GM18907 (cell line): ENCODE measurements around the gene ARHGAP21.

Experiments
- ATAC-seq: cut with Tn5 transposase; IDR thresholded peaks from one replicate; pipeline ENCODE4 v1.9.1; 2021; ENCODE audit warnings: mild to moderate bottlenecking, moderate library complexity; ENCODE audit not compliant: unreplicated experiment

The ARHGAP21 gene

DNA sequence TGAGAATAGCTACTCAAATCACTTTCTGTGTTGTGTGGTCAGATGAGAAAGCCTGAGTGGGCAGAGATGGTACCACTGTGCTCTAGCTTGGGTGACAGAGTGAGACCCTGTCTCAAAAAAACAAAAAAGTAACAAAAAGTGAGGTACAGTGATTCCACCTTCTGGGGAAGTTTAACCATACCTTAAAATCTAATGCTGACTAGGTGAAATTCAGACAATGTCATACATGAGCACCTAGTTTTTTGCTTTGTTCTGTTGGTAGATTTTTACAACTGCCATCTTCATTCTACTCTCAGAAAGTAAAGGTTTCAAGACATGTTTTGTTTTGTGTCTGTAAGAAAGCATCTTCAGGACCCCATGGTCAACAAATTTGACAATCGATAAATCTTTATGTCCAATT is 144.2 kb downstream of the ARHGAP21 start:
- no peak for ATAC-seq

- no peak for ATAC-seq
Observed at GRCh38 chr10:24575481-24576002, 148.1 kb downstream of the ARHGAP21 start.

DNA sequence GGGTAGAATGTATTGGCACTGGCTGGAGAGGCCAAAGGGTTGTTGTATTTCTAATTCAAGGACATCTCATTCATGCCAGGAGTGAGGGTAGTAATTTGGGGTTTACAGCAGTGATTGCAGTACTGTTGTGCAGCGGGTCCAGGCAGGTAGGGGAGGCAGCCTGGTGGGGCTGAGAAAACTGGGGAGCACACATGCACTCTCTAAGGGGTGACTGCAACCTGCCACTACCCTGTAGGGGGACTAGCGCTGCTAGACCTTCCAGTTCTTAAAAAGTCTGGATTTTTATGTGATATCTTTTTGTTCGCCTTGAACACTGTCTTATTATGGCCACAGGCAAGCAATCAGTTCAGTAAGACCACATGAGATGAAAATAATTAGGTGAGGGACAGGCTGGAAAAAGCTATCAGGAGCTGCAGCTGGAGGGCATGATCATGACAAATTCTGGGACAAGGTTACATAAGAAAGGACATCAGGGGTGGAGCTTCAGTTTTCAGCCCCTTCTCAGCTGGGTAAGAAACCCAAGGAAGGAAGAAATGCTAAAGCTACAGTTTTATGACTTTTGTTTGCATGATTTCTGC is 149.0 kb downstream of the ARHGAP21 start:
- ATAC-seq, result no peak

GRCh38 chr10:24574161-24574560 is 149.5 kb downstream of the ARHGAP21 start:
- no peak for ATAC-seq

DNA sequence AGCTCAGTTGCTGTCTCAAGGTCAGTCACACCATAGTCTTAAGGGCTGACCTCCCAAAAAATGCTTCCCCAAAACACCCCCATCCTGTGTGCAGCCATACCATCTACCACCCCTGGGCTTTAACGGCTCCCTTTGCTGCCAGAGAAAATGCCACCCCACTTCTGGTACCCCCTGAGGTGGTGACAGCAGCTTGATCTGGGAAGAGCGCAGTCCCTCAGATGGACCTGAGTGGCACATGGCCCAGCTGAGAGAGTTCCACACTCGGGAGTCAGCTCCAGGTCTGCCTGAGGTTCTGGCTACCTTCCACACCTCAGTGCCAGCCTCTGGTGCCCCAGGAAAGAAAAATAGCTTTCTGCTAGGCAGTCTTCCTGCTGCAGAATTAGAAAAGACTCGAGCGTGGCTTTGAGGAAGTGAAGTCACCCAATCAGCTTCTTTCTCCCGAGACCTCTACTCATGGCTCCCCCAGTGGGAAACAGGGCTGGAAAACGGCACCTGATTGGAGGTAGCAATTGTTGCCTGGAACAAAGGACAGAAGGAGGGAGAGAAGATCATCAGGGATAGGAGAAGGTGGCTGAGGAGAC is 151.7 kb downstream of the ARHGAP21 start:
- no peak for ATAC-seq

DNA sequence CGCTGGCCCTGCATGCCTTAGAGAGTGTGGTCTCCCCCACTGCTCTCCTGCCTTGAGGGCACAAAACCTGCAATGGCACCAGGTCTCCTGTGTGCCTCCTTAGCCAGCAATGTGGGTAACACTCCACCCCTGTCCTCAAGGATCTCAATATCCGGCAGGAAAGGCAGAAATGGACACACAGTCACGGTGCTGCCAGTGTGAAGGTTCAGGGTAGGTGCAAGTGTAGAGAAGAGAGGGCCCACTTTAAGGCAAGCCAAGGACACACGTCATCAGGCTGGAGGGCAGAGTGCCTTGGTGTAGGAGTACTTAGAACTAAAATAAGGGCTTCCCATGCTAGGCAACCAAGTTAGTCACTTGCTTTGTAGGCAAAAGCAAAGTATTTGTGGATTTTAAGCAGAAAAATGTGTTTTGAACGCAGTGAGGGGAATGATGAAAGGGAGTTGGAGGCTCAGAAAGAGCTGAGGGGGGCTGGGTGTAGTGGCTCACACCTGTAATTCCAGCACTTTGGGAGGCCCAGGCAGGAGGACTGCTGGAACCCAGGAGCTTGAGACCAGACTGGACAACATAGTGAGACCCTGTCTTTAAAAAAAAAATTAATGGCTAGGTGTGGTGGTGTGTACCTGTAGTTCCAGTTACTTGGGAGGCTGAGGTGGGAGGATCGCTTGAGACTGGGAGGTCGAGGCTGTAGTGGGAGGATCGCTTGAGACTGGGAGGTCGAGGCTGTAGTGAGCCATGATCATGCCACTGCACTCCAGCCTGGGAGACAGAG is 152.8 kb downstream of the ARHGAP21 start:
- ATAC-seq, result no peak

DNA sequence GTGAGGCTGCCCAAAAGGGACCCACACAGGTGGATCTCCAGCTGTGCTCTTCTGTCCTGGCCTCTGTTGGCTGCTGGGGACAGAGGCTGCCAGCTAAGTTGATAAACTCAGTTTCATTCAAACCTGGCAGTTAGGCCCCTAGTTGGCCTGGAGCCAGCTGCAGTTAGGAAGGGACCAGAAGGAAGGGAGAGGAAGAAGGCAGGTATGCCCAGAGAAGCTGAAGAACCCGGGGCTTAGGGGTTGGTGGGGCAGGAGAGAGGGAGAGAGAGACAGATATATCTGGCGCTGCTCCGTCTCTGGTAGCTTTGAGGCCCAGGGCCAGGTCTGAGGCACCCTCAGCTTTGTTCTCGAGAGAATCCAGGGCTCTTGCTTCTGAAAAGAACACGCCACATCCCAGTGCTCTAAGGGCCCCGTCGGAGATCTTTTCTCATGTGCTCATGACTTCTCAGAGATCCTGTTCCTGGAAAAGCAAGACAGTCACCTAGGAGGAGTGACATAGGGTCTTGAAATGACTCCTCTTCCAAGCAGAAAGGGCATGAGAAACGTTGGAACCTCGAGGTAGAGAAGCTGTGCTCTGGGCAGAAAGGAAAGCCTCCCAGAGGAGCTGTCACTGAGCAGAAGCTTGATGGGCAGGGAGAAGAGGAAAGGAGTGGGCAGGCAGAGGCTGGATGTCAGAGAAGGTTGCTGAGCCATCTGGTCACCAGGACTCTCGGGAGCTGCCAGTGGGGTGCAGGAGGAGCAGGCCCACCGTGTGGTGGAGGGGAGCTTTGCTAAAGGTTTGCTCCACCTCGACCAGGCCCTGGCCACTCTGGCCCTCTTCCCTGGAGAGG is 153.6 kb downstream of the ARHGAP21 start:
- ATAC-seq, result no peak

GRCh38 chr10:24569330-24569796 is 154.3 kb downstream of the ARHGAP21 start:
- no peak for ATAC-seq

- no peak for ATAC-seq
Observed at GRCh38 chr10:24568042-24568441, 155.6 kb downstream of the ARHGAP21 start.

GRCh38 chr10:24561453-24561852 is 162.2 kb downstream of the ARHGAP21 start:
- no peak for ATAC-seq

DNA sequence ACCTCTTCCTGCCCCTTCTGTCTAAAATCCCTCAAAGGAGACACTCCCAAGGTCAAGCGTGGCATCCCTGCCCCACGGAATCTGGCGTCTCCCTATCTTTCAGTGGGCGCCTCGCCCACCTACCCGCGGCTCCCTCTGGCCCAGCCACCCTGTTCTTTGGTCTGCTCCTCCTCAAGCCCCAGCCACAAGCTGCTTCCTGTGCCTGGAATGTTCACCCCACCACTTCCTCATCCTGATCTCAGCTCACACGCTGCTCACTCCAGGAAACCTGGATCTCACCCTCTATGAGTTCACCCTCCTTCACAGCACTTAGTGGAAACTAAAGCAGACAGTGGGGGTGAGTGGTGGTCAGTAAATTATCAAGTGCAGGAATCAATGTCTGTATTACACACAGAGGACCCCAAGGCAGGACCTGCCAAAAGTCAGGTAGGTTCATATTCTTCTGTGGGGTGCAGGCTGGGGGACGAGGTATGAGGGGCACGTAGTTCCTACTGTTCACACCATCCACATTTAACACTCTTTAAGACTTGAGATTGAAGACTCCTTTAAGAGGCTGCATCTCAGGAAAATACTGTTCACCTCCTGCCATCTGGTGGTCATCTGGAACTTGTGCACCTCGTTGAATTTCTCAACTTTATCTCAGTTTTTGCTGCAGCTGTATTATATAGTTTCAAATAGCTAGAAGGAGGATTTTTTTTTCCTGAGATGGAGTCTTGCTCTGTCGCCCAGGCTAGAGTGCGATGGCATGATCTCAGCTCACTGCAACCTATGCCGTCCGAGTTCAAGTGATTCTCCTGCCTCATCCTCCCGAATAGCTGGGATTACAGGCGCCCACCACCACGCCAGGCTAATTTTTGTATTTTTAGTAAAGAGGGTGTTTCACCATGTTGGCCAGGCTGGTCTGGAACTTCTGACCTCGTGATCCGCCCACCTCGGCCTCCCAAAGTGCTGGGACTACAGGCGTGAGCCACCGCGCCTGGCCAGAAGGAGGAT is 166.6 kb downstream of the ARHGAP21 start:
- peak; percentile 74 for ATAC-seq

GRCh38 chr10:24556126-24556749 is 167.4 kb downstream of the ARHGAP21 start:
- ATAC-seq, result no peak

DNA sequence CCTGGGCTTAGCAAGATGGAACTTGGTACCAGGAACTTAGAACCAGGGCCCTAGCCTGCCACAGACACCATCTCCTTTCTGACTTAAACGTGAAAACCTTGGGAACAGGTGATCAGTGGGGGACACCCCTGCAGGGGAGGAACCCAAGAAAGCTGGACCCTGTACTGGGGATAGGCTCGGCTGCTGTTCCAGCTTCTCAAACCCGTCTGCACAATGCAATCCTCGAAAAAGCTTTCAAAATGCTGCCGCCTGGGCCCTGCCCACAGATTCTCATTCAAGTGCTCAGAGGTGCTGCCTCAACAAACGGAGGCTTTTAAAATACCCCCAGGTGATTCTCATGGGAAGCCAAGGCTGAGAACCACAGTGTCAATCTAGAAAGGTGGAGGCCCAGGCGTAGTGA is 169.7 kb downstream of the ARHGAP21 start:
- no peak for ATAC-seq

DNA sequence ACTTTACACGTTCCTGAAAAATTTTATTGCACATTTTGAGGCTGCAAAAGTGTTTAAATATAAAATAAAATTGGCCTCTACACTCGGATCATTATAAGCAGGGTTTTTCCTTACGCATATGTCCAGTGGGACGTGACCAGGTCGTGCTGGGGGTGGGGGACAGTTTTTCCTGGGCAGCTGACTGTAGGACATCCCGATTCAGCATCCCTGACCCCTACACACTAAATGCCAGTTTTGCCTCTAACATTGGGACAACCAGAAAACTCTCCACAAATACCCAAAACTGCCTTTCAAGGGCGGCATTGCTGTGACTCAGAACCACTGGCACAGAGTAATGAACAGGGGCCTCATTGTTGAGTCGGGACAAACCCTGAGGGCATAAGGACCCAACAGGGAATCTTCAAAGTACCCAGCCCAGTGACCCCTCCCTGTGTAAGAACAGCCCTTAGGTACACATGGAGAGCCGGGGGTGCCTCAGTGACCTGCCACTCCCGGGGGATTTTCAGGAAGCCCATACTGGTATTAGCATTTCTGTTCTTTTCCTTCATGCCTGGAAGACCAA is 170.6 kb downstream of the ARHGAP21 start:
- ATAC-seq, result no peak

DNA sequence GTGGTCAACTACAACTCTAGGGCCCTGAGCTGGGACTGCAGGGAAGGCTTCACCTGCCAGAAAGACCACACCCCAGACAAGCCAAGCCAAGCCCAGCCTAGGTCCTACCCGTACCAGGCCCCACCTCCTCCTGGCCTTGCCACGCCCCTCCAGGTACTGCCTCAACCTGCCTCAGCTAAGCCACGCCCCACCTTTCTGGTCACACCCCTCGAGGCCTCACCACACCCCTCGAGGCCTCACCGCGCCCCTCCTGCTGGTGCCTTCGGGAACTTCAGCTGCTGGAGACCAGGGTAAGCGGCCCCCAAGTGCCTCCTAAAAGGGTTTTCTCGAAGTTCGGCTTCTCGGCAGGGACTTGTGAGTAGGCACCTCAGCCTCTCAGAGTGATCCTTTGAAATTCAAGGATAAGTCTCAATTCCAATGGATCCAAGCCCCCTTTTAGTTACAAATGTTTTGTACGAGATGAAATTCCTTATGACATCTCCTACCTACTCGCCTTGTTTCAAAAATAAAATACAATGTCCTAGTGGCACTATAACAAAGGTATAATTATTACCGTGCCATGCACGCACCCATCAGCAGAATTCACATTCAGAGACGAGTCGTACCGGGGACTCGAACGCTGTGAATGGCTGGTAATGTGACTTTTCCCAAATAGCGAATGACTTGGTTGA is 171.2 kb downstream of the ARHGAP21 start:
- peak; percentile 45 for ATAC-seq

DNA sequence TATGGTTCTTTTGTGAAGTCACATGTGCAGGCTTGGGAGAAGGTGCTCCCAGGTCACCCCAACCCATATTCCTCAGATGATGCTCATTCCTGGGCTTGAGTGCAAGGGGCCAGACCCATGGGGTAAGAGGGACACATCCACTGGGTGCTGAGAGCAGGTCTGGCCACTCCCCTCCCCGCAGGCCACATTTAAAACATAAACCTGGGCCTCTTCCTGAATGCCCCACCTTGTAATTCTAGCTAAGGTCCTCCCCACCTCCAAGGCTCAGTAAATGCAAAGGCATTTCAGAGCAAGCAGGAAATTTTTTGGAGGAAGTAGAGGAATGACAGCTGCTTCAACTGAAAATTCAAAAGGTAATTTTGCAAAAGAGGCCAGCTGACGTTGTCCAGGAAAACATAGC is 172.5 kb downstream of the ARHGAP21 start:
- ATAC-seq, result no peak

DNA sequence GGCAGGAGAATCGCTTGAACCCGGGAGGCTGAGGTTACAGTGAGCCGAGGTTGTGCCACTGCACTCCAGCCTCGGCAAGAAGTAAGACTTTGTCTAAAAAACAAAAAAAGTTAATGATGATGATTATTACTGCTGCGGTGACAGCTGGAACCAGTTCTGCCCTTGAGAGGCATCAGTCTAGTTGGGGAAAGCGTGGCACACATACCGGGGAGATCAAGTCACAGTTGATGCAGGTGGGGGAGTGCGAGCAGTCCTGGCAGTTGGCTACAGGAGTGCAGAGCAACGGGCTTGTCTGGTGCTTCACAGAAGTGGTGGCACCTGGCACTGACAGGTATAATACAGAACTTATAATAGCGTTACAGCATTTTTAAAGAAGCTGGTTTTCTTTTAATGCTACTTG is 173.0 kb downstream of the ARHGAP21 start:
- ATAC-seq, result no peak

- ATAC-seq, result no peak
Observed at GRCh38 chr10:24545585-24545984, 178.1 kb downstream of the ARHGAP21 start.

DNA sequence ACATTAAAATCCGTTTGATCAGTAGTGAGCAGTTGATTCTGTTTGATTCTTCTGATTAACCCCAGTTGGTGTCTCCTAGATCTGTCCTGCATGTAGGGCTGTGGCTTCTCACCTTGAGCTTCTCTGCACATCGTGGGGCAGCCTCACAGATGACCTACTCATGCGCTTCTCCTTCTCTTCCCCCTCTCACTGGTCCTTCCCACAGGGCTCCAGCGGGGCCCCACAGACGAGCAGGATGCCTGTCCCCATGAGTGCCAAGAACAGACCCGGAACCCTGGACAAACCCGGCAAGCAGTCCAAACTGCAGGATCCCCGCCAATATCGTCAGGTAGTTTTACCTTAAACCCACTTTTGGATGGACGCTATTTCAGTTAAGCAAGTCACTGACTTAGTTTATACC is 178.9 kb downstream of the ARHGAP21 start:
- ATAC-seq, result no peak
